ENCODE measurements around the gene APAF1. TPM values are rescaled to one million over a fixed set of nuclear protein-coding genes. Genes with fewer than 3 reads are reported as not detected.

APAF1 gene
- total and polyA plus RNA-seq, 10 of the 15 experiments (the other 5 are each of a cell fraction or from before 2014, with no cell fraction given), result 4.2 to 19.1 (median 14.2) TPM

DNA sequence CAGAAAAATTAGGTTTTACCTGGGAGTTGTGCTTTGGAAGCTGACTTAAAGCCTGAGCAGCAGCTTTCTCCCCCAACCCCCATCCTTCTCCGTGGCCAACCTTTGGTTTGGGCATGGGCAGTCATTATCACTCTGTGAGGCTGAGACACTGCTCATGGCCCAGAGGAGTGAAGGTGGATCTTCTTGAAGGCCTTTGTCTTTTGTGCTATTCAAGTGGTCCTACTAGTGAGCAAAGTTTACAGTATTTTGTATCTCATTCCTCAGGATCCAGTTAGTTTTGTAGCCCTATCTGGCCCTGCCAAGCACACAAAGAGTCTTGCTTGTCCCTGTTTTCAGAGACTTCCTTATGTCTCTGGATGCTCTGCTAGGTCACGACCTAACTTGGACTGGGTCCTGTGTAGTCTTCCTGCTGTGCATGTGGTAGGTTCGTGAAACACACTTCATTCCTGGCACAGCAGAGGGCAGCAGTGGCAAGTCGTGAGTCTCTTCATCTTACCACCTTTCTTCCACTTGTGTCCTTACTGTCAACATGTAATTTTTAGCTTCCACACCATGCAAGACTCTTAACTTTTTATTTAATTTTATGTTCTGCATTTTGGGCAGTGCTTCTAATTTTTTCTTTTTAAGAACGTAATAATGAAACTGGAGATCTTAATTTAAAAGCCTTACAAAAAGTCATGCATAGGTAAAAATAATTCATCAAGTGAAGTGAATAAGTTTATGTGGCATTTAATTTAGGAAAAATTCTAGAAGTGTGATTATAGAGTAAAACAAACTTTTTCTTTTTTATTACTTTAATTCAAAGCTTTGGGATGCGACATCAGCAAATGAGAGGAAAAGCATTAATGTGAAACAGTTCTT is 53.7 kb downstream of the APAF1 start (continued):
- TF ChIP-seq ZNF687 (IDR thresholded peaks at IDR 0.05) (no peak), MTA3 (IDR thresholded peaks at IDR 0.05; ENCODE audit: borderline replicate concordance, low read length) (no peak), EZH2 (IDR thresholded peaks at IDR 0.05; ENCODE audit: borderline replicate concordance, control insufficient read depth, low read depth, low read length) (no peak), ZBTB11 (CRISPR knock-in tag; IDR thresholded peaks at IDR 0.05) (no peak), KDM1A (IDR thresholded peaks at IDR 0.05; ENCODE audit: borderline replicate concordance) (no peak), RAD21 (IDR thresholded peaks at IDR 0.05; ENCODE audit: insufficient read depth, low read depth, low read length) (peak; percentile 68)
- TF ChIP-seq, protein P1, sequence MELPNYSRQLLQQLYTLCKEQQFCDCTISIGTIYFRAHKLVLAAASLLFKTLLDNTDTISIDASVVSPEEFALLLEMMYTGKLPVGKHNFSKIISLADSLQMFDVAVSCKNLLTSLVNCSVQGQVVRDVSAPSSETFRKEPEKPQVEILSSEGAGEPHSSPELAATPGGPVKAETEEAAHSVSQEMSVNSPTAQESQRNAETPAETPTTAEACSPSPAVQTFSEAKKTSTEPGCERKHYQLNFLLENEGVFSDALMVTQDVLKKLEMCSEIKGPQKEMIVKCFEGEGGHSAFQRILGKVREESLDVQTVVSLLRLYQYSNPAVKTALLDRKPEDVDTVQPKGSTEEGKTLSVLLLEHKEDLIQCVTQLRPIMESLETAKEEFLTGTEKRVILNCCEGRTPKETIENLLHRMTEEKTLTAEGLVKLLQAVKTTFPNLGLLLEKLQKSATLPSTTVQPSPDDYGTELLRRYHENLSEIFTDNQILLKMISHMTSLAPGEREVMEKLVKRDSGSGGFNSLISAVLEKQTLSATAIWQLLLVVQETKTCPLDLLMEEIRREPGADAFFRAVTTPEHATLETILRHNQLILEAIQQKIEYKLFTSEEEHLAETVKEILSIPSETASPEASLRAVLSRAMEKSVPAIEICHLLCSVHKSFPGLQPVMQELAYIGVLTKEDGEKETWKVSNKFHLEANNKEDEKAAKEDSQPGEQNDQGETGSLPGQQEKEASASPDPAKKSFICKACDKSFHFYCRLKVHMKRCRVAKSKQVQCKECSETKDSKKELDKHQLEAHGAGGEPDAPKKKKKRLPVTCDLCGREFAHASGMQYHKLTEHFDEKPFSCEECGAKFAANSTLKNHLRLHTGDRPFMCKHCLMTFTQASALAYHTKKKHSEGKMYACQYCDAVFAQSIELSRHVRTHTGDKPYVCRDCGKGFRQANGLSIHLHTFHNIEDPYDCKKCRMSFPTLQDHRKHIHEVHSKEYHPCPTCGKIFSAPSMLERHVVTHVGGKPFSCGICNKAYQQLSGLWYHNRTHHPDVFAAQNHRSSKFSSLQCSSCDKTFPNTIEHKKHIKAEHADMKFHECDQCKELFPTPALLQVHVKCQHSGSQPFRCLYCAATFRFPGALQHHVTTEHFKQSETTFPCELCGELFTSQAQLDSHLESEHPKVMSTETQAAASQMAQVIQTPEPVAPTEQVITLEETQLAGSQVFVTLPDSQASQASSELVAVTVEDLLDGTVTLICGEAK (IDR thresholded peaks at IDR 0.05; ENCODE audit: borderline replicate concordance), result no peak
